LNCaP clone FGC (cell line): ENCODE data around the gene ETAA1.

Source experiments
- DNase-seq: peaks from one replicate; pipeline ENCODE4 v3.0.0-alpha.2; 2011; ENCODE audit warnings: low read depth
- H3K4me3 ChIP-seq: 2 replicates; pipeline ENCODE4 v1.5.1; 2011; ENCODE audit warnings: mild to moderate bottlenecking, low read depth, low read length, control low read depth
- TF ChIP-seq, protein P1 (sequence below): IDR thresholded peaks from 2 replicates; pipeline ENCODE4 v1.5.1; 2012; ENCODE audit warnings: mild to moderate bottlenecking; ENCODE audit not compliant: control insufficient read depth, insufficient read depth; ENCODE audit errors: extremely low read depth

ETAA1 gene

DNA sequence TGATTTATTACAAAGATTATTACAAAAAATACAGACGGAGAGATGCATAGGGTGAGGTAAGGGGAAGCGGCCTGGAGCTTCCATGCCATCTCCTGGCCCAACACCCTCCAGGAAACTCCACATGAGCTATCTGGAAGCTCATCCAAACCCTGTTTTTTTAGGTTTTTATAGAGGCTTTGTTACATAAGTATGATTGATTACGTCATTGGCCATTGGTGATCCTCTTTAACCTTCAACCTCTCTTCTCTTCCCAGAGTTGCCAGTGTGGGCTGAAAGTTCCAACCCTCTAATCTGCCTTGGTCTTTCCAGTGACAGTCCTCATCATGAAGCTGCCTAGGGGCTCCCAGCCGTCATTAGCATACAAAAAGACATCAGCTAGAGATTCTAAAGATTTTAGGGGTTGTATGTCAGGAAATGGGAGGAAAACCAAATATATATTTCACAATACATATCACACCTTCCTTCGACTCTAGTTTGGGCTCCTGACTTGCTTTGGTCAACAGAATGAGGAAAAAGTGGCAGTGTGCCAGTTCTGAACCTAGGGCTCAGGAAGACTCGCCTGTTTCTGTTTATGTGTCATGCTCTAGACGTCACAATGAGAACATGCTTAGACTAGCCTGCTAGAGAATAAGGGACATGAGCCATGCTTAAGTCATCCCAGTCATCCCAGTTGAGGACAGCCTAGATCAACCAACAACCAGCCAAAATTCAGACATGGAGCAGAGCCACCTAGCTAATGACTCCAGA lies 54.1 kb downstream of the ETAA1 start:
- no peak for DNase-seq
- H3K4me3 ChIP-seq: no peak overlapping the region
- TF ChIP-seq, protein P1, sequence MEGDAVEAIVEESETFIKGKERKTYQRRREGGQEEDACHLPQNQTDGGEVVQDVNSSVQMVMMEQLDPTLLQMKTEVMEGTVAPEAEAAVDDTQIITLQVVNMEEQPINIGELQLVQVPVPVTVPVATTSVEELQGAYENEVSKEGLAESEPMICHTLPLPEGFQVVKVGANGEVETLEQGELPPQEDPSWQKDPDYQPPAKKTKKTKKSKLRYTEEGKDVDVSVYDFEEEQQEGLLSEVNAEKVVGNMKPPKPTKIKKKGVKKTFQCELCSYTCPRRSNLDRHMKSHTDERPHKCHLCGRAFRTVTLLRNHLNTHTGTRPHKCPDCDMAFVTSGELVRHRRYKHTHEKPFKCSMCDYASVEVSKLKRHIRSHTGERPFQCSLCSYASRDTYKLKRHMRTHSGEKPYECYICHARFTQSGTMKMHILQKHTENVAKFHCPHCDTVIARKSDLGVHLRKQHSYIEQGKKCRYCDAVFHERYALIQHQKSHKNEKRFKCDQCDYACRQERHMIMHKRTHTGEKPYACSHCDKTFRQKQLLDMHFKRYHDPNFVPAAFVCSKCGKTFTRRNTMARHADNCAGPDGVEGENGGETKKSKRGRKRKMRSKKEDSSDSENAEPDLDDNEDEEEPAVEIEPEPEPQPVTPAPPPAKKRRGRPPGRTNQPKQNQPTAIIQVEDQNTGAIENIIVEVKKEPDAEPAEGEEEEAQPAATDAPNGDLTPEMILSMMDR: no peak

DNA sequence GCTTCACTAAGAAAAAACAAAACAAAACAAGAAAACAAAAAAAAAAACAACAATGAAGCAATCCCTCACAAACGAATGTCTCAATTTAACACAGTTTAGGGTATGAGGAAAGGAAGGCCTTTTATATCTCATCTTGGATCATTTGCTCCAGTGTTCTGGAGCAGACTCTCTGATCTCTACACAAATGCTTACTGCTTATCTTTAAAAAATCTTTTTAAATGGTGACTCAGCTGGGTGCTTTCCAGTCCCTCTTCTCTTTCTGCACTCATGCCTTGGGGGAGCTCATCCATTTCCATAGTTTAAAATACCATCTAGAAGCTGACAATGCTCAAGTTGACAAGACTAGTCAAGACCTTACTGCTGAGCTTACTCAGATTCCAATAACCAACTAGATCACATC lies 56.2 kb downstream of the ETAA1 start:
- TF ChIP-seq, protein P1: no peak
- DNase-seq: no peak
- H3K4me3 ChIP-seq: no peak overlapping the region

DNA sequence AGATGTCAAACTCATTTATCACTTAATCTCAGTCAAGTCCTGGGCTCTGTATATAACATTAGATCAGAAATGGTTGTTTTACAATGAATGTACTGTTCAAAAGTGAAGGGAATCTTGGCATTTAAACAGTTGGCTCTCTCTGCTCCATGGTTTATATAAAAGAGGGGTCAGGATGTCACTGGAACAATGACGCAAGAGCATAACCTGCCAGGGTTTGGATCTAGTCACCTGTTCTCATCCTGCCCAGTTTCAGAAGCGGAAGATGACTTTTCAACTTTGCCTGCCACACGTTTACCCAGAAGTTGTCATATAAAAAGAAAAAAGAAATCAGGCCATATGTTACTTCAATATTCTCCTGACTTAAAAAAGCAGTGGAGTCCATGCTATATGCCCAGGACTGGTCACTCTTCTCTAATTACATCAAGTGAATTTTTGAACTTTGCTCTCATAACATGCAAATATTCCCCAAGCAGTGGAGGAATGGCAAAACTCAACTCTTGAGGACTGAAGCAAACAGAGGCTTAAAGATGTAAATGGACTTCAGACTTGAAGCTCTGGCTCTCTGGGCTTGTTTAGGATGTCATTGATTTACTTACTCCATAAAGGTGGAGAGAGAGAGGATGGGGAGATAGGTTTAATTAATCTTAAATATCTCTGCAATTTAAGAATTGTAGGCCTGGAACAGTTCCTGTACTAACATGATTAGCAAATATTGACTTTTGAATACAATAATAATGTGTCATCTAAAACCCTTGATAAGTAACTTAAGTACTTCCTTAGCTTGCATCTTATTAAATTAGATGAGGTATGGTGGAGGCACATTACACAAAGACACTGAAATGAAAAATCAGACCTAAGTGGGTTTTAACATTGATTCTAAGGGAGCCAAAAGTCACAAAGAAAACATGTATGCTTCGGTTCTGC lies 58.3 kb downstream of the ETAA1 start:
- TF ChIP-seq, protein P1: no peak
- H3K4me3 ChIP-seq: no peak overlapping the region
- no peak for DNase-seq

DNA sequence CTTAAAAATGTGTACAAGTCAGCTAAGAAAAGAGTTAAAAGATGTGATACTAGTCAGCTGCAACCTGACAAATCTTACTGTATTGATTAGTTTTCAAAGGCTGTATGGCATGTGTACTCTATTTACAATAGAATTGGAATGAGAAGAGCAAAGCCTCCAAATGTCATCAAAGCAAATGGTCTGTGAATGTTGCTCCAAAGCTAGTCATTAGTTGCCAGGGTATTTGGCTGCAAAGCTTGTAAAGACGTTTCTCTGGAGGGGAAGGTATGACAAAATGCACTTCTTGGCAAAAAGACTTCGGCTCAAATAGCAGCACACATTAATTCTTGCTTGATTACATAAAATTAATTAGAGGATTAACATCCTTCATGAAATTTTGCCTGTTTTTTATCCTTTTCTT lies 59.3 kb downstream of the ETAA1 start:
- no peak for DNase-seq
- TF ChIP-seq, protein P1: no peak
- H3K4me3 ChIP-seq: no peak overlapping the region

DNA sequence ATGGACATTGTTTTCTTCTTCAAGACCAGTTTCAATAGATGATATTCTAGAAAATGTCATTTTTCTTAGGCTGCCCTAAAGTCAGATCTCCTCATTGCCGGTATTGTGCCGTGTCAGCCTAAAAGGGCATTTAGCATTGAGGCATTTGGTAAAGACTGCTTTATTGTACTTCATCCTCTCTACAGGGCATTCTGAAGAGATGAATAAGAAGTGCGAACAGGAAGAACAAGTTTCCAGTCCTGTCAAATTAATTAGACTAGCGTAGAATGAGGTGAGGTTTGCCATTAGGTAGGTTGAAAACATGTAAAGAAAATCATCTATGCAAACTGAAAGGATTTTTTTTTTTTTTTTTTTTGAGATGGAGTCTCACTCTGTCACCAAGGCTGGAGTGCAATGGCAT lies 60.6 kb downstream of the ETAA1 start:
- TF ChIP-seq, protein P1: no peak
- no peak for DNase-seq
- no peak overlapping the region for H3K4me3 ChIP-seq

DNA sequence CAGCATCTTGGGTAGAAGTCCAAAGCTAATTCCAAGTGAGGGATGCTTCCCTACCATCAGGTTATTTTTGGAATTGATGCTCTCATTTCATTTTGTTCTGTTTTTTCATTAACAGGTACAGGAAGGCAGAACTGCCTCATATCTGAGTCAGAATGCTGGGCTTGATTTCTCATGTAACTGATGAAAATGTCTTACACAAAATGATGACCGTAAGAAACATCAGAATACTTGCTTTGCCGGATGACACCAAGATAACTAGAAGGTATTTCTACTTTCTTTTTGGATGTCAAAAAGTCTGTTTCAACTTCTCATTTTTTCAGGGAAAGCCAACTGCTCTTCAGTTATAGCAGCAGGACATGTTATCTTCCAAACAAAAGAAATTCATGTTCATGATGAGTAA lies 62.6 kb downstream of the ETAA1 start:
- no peak overlapping the region for H3K4me3 ChIP-seq
- DNase-seq: no peak

More for the DNA sequence above, 62.6 kb downstream of the ETAA1 start:
- TF ChIP-seq, protein P1: no peak
